MM.1S (cell line): Measurements from ENCODE around the gene MBD2.

ENCODE experiments used
- EZH2 ChIP-seq: fragments of 300-600 bp; sonication (generic); optimal IDR thresholded peaks from 2 replicates; pipeline ENCODE3; 2017; ENCODE audit warnings: low read depth, mild to moderate bottlenecking, antibody characterized with exemption, low read length, mixed read lengths
- TF ChIP-seq, protein P1 (sequence below): fragments of 300-600 bp; sonication (generic); IDR thresholded peaks from 2 replicates; pipeline ENCODE4 v1.5.1; 2016; ENCODE audit warnings: antibody characterized with exemption, low read length, mixed read lengths

- TF ChIP-seq, protein P1, sequence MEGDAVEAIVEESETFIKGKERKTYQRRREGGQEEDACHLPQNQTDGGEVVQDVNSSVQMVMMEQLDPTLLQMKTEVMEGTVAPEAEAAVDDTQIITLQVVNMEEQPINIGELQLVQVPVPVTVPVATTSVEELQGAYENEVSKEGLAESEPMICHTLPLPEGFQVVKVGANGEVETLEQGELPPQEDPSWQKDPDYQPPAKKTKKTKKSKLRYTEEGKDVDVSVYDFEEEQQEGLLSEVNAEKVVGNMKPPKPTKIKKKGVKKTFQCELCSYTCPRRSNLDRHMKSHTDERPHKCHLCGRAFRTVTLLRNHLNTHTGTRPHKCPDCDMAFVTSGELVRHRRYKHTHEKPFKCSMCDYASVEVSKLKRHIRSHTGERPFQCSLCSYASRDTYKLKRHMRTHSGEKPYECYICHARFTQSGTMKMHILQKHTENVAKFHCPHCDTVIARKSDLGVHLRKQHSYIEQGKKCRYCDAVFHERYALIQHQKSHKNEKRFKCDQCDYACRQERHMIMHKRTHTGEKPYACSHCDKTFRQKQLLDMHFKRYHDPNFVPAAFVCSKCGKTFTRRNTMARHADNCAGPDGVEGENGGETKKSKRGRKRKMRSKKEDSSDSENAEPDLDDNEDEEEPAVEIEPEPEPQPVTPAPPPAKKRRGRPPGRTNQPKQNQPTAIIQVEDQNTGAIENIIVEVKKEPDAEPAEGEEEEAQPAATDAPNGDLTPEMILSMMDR = no peak
- TF ChIP-seq EZH2 = no peak
Observed at GRCh38 chr18:54129448-54130067, 94.9 kb downstream of the MBD2 start.
